ENCODE measurements around the gene TRIM65. TPM values are rescaled to one million over a fixed set of nuclear protein-coding genes. Genes with fewer than 3 reads are reported as not detected.

Gene TRIM65
- total RNA-seq, 4 donors from 2014 or later = 16.5 to 26.1 (median 22.3) TPM

- in situ Hi-C loops (cut with MboI; ENCODE audit: low sequenced_read_pairs in 4 of 4) (no loop called here), intact Hi-C loops (cut with DNase I; ENCODE audit: low total_unique reads) (no loop called here)
- Histone ChIP-seq H3K4me3 (no peak overlapping the region), H3K9me3 (no peaks in the 10 kb centered on the region), H3K36me3 (peaks cover 0 to 45% of the 10 kb centered on the region in 2 donors), H3K4me1 (peaks cover 14 to 23% of the 10 kb centered on the region in 2 donors), H3K27me3 (no peaks in the 10 kb centered on the region), H3K27ac (no peak overlapping the region)
- no peak for DNase-seq
- no peak for TF ChIP-seq CTCF (IDR thresholded peaks at IDR 0.05 in 4 of 5, conservative IDR thresholded peaks at IDR 0.05 in 1 of 5)
- no peak for ATAC-seq
Measured at GRCh38 chr17:75902406-75902805, 5.7 kb upstream of the TRIM65 start.

GRCh38 chr17:75901727-75902126 is 5.0 kb upstream of the TRIM65 start:
- in situ Hi-C loops (cut with MboI; ENCODE audit: low sequenced_read_pairs in 4 of 4) = no loop called here
- TF ChIP-seq POLR2A (IDR thresholded peaks at IDR 0.05) = no peak
- no peak for TF ChIP-seq CTCF (IDR thresholded peaks at IDR 0.05 in 4 of 5, conservative IDR thresholded peaks at IDR 0.05 in 1 of 5)
- no peak overlapping the region for H3K4me3 ChIP-seq
- intact Hi-C loops (cut with DNase I; ENCODE audit: low total_unique reads) = no loop called here
- no peak for ATAC-seq
- H3K9me3 ChIP-seq = no peaks in the 10 kb centered on the region
- H3K36me3 ChIP-seq = peaks cover 0 to 45% of the 10 kb centered on the region in 2 donors
- no peaks in the 10 kb centered on the region for H3K27me3 ChIP-seq
- peaks cover 18 to 28% of the 10 kb centered on the region in 2 donors for H3K4me1 ChIP-seq
- no peak for DNase-seq
- no peak overlapping the region for H3K27ac ChIP-seq

- in situ Hi-C loops (cut with MboI; ENCODE audit: low sequenced_read_pairs in 4 of 4) (no loop called here), intact Hi-C loops (cut with DNase I; ENCODE audit: low total_unique reads) (no loop called here)
- no peak for ATAC-seq
- Histone ChIP-seq H3K27me3 (no peaks in the 10 kb centered on the region), H3K4me3 (no peak overlapping the region), H3K27ac (no peak overlapping the region), H3K9me3 (no peaks in the 10 kb centered on the region), H3K4me1 (peaks cover 18 to 29% of the 10 kb centered on the region in 2 donors), H3K36me3 (peaks cover 0 to 45% of the 10 kb centered on the region in 2 donors)
- TF ChIP-seq POLR2A (IDR thresholded peaks at IDR 0.05) = no peak
- no peak for TF ChIP-seq CTCF (IDR thresholded peaks at IDR 0.05 in 4 of 5, conservative IDR thresholded peaks at IDR 0.05 in 1 of 5)
- no peak for DNase-seq
Measured at GRCh38 chr17:75900691-75901533, 4.2 kb upstream of the TRIM65 start.

- Histone ChIP-seq H3K27me3 (no peaks in the 10 kb centered on the region), H3K36me3 (peaks cover 0 to 45% of the 10 kb centered on the region in 2 donors), H3K4me1 (peaks cover 26 to 33% of the 10 kb centered on the region in 2 donors), H3K9me3 (no peaks in the 10 kb centered on the region), H3K27ac (no peak overlapping the region), H3K4me3 (no peak overlapping the region)
- ATAC-seq (no peak), DNase-seq (no peak)
- TF ChIP-seq POLR2A (IDR thresholded peaks at IDR 0.05) = no peak
- TF ChIP-seq CTCF (IDR thresholded peaks at IDR 0.05 in 4 of 5, conservative IDR thresholded peaks at IDR 0.05 in 1 of 5) = no peak
- in situ Hi-C loops (cut with MboI; ENCODE audit: low sequenced_read_pairs in 4 of 4) (loop anchor here in 1 of 4 donors (25.0 kb wide), 1 partner anchor 138 kb away; the partner anchor contains the start of gene GALK1), intact Hi-C loops (cut with DNase I; ENCODE audit: low total_unique reads) (loop anchor here (5.0 kb wide), 2 partner anchors 118 to 133 kb away; partner anchors contain the start of genes GALK1 and UNK)
Measured at GRCh38 chr17:75899767-75900468, 3.2 kb upstream of the TRIM65 start.
